ENCODE data around the gene TMCC2.
"Not testable (repeated sequence)": the region's sequence is repeated elsewhere in the genome, so short reads cannot be mapped to it uniquely, and the experiment has no call there.

DNA sequence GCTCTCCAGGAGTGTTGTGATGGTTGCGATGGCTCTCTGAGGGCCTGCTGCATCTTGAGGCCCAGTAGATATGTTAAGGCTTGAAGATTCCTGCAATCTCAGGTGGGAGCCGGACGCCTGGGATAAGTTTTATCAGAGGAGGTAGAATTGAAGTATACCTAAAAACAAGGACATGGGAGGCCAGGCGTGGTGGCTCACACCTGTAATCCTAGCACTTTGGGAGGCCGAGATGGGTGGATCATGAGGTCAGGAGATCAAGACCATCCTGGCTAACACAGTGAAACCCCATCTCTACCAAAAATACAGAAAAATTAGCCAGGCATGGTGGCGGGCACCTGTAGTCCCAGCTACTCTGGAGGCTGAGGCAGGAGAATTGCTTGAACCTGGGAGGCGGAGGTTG lies 6.2 kb downstream of the TMCC2 start:
- TF ChIP-seq, protein P1, sequence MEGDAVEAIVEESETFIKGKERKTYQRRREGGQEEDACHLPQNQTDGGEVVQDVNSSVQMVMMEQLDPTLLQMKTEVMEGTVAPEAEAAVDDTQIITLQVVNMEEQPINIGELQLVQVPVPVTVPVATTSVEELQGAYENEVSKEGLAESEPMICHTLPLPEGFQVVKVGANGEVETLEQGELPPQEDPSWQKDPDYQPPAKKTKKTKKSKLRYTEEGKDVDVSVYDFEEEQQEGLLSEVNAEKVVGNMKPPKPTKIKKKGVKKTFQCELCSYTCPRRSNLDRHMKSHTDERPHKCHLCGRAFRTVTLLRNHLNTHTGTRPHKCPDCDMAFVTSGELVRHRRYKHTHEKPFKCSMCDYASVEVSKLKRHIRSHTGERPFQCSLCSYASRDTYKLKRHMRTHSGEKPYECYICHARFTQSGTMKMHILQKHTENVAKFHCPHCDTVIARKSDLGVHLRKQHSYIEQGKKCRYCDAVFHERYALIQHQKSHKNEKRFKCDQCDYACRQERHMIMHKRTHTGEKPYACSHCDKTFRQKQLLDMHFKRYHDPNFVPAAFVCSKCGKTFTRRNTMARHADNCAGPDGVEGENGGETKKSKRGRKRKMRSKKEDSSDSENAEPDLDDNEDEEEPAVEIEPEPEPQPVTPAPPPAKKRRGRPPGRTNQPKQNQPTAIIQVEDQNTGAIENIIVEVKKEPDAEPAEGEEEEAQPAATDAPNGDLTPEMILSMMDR (IDR thresholded peaks at IDR 0.05) = not testable (repeated sequence)
- TF ChIP-seq POLR2AphosphoS5 (IDR thresholded peaks at IDR 0.05) = not testable (repeated sequence)

Measured in prostate gland (tissue), 2 donors.